GM21717 (cell line): ENCODE data around the gene MIA2.
A peak's percentile ranks its signal among the peaks of the same experiment; 100 is the strongest.
"Not testable (repeated sequence)": the region's sequence is repeated elsewhere in the genome, so short reads cannot be mapped to it uniquely, and the experiment has no call there.

ENCODE experiments used
- ATAC-seq: cut with Tn5 transposase; IDR thresholded peaks from one replicate; pipeline ENCODE4 v1.9.1; 2021; ENCODE audit warnings: mild to moderate bottlenecking, moderate library complexity; ENCODE audit not compliant: unreplicated experiment

The MIA2 gene

DNA sequence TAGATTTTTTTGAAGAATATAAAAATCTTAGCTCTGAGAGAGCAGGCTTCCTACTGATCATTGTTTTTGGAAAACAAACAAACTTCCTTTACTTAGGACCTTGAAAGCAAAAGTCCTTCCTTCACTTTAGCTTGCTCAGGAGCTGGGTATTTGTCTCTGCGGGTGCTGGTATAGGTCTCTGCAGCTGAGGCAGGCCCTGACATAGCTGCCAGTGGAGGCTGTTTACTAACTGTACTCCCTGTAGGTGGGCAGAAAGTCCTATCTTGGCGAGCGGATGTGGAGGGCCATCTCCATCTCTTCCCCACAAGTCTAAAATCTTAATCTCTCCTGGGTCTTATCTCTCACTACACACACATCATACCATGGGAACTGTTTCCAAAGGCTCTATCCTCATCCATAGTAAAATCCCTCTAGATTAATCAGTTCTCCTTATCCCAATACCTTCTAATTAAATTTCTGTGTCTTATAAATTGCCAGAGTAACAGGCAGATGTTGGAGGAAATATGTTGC lies 4.1 kb upstream of the MIA2 start:
- ATAC-seq: no peak

DNA sequence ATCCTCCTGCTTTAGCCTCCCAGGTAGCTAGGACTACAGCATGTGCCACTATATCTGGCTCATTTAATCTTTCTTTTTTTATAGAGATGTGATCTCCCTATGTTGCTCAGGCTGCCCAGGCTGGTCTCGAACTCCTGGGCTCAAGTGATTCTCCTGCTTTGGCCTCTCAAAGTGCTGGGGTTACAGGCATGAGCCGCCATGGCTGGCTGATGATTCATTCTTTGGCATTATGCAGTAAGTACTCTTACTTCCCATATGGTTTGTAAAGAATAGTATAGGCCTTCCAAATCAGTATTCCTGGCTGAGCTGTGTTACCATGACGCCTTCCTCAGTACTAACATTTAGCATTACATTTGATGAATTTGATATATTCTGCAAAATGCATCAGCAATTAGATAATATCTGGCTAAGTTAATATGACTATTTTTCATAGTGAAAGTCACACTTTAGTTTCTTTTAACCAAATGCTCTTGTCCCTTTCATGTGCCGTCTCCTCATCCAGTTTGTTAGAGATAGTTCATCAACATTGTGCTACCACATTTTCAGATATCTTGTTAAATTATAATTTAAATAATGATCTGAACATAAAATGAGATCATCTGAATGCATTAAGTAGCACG lies 3.2 kb upstream of the MIA2 start:
- ATAC-seq: no peak

GRCh38 chr14:39231751-39232553 lies 1.8 kb upstream of the MIA2 start:
- peak; percentile 74 for ATAC-seq

DNA sequence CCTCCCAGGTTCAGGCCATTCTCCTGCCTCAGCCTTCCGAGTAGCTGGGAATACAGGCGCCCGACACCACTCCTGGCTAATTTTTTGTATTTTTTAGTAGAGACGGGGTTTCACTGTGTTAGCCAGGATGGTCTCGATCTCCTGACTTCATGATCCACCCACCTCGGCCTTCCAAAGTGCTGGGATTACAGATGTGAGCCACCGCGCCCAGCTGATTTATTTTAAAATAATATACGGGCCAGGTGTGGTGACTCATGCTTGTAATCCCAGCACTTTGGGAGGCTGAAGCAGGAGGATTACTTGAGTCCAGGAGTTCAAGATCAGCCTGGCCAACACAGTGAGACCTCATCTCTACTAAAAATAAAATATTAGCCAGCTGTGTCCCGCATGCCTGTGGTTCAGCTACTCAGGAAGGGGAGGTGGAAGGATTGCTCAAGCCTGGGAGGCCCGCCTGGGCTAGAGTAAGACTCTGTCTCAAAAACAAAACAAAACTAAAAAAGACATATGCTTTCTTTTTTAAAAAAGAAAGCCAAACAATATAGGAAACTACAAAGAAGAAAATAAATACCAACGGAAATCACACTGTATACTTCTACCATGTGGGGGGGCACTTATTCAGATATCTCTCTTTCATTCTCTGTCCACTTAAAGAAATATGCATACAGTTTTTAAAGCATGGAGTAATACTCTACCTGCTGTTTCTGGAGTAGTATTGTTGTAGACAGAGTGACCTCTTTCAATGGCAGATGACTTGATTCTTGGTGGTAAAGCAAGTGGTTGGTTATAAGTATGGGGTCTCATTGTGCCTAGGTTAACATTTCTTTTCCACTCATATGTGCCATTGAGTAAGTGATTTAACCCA lies 930 bp upstream of the MIA2 start:
- no peak for ATAC-seq

DNA sequence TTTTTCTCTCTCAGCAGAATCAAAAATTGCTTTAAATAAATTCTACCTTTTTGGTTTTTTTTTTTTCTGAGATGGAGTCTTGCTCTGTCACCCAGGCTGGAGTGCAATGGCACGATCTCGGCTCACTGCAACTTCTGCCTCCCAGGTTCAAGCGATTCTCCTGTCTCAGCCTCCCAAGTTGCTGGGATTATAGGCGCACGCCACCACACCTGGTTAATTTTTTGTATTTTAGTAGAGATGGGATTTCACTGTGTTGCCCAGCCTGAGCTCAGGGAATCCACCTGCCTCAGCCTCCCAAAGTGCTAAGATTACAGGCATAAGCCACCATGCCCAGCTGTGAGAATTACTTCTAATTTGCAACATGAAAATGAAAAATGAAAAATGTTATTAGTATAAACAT lies 1.3 kb downstream of the MIA2 start:
- not testable (repeated sequence) for ATAC-seq

- not testable (repeated sequence) for ATAC-seq
Measured at GRCh38 chr14:39235466-39235865, 1.8 kb downstream of the MIA2 start.

- no peak for ATAC-seq
Measured at GRCh38 chr14:39240769-39241168, 7.1 kb downstream of the MIA2 start.

GRCh38 chr14:39241637-39242036 lies 7.9 kb downstream of the MIA2 start:
- no peak for ATAC-seq

DNA sequence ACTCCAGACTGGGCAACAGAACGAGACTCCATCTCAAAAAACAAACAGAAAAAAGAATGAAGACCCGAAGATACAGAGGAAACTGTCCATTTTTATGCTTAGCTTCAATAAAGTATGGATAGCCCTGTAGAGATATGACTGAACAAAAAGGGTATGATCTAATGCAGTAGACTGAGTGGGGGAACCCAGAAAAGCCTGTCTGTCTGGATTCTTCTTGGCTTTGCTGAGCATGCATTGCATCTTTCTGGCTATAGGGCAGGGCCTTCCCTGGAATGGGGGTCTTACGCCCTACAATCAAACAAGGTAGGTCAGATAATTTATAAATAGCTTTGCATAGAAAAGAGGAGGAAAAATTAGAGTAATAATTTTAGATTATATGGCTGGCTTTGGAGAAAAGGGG lies 10.1 kb downstream of the MIA2 start:
- ATAC-seq: no peak

DNA sequence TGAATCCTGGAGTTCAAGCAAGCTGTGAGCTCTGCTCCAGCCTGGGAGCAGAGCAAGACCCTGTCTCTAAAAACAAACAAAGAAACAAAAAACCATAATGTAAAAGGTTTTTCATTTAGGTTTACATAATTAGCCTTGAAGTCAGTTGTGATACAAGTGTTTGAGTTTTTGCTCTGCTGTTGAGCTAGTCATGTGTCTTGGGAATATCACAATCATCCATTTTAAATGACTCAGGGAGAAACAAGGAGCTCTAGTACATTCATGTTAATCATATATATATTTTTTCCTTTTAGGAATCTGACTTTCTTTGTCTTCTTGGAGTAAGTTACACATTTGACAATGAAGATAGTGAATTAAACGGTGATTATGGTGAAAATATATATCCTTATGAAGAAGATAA lies 12.9 kb downstream of the MIA2 start:
- ATAC-seq: no peak

DNA sequence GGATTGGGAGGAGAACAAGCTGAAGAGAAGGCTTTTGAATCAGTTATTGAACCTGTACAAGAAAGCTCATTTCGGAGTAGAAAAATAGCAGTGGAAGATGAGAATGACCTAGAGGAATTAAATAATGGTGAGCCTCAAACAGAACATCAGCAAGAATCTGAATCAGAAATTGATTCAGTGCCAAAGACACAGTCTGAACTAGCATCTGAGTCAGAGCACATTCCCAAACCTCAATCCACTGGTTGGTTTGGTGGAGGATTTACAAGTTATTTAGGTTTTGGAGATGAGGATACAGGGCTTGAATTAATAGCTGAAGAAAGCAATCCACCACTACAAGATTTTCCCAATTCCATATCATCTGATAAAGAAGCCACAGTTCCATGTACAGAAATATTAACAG lies 13.5 kb downstream of the MIA2 start:
- ATAC-seq: no peak

DNA sequence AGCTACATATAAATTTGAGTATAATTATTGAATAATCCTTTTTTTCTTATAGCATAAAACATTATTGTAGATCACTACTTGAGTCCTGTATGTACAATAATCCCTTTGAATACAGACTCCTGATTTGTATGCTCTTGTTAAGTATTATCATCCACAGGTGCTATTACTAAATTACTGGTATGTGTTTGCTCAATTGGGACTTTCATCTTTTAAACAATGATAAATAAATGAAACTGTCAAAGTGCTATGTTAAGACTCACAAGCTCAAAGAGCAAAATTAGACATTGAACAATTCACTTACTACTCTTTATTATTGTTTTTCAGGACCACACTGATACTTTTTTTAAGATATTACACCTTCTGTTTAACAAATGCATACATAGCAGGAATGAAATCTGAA lies 17.8 kb downstream of the MIA2 start:
- ATAC-seq: no peak

DNA sequence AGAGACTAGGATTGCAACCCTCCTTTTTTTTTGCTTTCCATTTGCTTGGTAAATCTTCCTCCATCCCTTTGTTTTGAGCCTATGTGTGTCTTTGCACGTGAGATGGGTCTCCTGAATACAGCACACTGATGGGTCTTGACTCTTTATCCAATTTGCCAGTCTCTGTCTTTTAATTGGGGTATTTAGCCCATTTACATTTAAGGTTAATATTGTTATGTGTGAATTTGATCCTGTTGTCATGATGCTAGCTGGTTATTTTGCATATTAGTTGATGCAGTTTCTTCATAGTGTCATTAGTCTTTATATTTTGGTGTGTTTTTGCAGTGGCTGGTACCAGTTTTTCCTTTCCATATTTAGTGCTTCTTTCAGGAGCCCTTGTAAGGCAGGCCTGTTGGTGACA lies 23.7 kb downstream of the MIA2 start:
- ATAC-seq: not testable (repeated sequence)

GRCh38 chr14:39258782-39259545 lies 25.2 kb downstream of the MIA2 start:
- no peak for ATAC-seq

GRCh38 chr14:39260161-39260560 lies 26.4 kb downstream of the MIA2 start:
- not testable (repeated sequence) for ATAC-seq

DNA sequence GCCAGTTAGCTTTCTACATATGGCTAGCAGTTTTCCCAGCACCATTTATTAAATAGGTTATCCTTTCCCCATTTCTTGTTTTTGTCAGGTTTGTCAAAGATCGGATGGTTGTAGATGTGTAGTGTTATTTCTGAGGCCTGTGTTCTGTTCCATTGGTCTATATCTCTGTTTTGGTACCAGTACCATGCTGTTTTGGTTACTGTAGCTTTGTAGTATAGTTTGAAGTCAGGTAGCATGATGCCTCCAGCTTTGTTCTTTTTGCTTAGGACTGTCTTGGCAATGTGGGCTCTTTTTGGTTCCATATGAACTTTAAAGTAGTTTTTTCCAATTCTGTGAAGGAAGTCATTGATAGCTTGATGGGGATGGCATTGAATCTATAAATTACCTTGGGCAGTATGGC lies 28.5 kb downstream of the MIA2 start:
- ATAC-seq: not testable (repeated sequence)

- no peak for ATAC-seq
Measured at GRCh38 chr14:39264057-39264456, 30.3 kb downstream of the MIA2 start.

GRCh38 chr14:39264558-39264957 lies 30.8 kb downstream of the MIA2 start:
- ATAC-seq: no peak

GRCh38 chr14:39265033-39265432 lies 31.3 kb downstream of the MIA2 start:
- ATAC-seq: no peak

DNA sequence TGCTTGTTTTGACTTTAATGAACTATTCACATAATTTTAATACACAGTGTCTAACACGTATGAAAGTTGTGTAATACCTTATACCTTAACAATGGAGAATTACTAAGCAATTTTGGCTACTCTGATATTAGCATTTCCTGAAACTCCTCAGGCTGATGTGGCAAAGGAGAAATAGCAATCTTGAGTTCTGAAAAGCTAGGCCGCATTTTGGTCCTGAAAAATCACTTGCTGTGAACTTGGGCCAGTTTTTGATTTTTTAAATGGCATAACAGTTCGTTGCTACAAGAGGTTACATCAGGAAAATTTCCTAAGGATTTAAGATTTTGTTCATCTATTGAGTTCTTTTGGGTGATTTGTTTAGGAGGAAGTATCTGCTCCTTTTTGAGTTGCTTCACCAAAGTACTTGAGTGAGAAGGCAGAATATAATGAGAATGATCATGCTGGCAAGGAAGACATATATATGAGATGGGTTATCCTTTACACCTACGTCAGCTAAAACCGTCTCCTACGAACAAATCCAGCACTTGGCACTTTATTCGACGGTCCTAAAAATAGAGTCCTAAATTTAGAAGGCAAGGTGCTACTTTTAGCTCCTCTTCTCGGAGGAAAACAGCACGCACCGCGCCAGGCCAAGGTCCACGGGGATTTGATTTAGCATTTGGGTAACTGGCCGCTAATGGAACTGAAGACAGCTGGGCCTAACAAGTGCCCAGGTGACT lies 32.2 kb downstream of the MIA2 start:
- no peak for ATAC-seq
